H9 (cell line): ENCODE results near the gene YPEL3. TPM values are rescaled to one million over a fixed set of nuclear protein-coding genes. Genes with fewer than 3 reads are reported as not detected.

Source experiments
- DNase-seq: peaks from one replicate; pipeline ENCODE4 v3.0.0-alpha.2; 2017
- H2AFZ ChIP-seq: one replicate; pipeline ENCODE4 v1.6.1; 2013; ENCODE audit warnings: mild to moderate bottlenecking, low read length, control low read depth, moderate library complexity
- H2AK5ac ChIP-seq: 2 replicates; pipeline ENCODE4 v1.6.1; 2013; ENCODE audit warnings: low read length, control low read depth, mixed read lengths; ENCODE audit not compliant: insufficient read length
- H2BK120ac ChIP-seq: one replicate; pipeline ENCODE4 v1.6.1; 2013; ENCODE audit warnings: low read depth, mild to moderate bottlenecking, low read length, control low read depth, inconsistent platforms; ENCODE audit not compliant: poor library complexity, severe bottlenecking
- H2BK12ac ChIP-seq: 2 replicates; pipeline ENCODE4 v1.6.1; 2013; ENCODE audit warnings: low read length, control low read depth, mixed read lengths, low read depth; ENCODE audit not compliant: insufficient read length
- H2BK15ac ChIP-seq: 2 replicates; pipeline ENCODE4 v1.6.1; 2013; ENCODE audit warnings: low read depth, low read length, control low read depth
- H2BK20ac ChIP-seq: one replicate; pipeline ENCODE4 v1.6.1; 2013; ENCODE audit warnings: low read depth, mild to moderate bottlenecking, low read length, control low read depth, inconsistent platforms; ENCODE audit not compliant: poor library complexity, severe bottlenecking
- H2BK5ac ChIP-seq: 2 replicates; pipeline ENCODE4 v1.6.1; 2013; ENCODE audit warnings: low read length, control low read depth, mixed read lengths; ENCODE audit not compliant: insufficient read length
- H3K14ac ChIP-seq: 2 replicates; pipeline ENCODE4 v1.6.1; 2013; ENCODE audit warnings: low read length, control low read depth; ENCODE audit not compliant: insufficient read depth
- H3K18ac ChIP-seq: 2 replicates; pipeline ENCODE4 v1.6.1; 2013; ENCODE audit warnings: low read depth, mild to moderate bottlenecking, mixed read lengths, low read length, control low read depth; ENCODE audit not compliant: insufficient read length
- H3K23ac ChIP-seq: 2 replicates; pipeline ENCODE4 v1.6.1; 2013; ENCODE audit warnings: low read length, control low read depth, mixed read lengths, low read depth; ENCODE audit not compliant: insufficient read length
- H3K23me2 ChIP-seq: 2 replicates; pipeline ENCODE4 v1.6.1; 2013; ENCODE audit warnings: low read depth, mild to moderate bottlenecking, mixed read lengths, low read length, control low read depth; ENCODE audit not compliant: insufficient read length, poor library complexity, severe bottlenecking
- H3K27ac ChIP-seq: 2 replicates; pipeline ENCODE4 v1.5.1; 2013; ENCODE audit warnings: low read length, control low read depth, mixed read lengths, low read depth; ENCODE audit not compliant: insufficient read length
- H3K27me3 ChIP-seq: 2 replicates; pipeline ENCODE4 v1.6.1; 2013; ENCODE audit warnings: low read length, control low read depth, inconsistent platforms; ENCODE audit not compliant: insufficient read depth
- H3K4ac ChIP-seq: 2 replicates; pipeline ENCODE4 v1.6.1; 2013; ENCODE audit warnings: low read depth, mild to moderate bottlenecking, control low read depth, inconsistent platforms, low read length, moderate library complexity
- H3K4me1 ChIP-seq: 2 replicates; pipeline ENCODE4 v1.6.1; 2013; ENCODE audit warnings: low read length, control low read depth, inconsistent platforms; ENCODE audit not compliant: insufficient read depth
- H3K4me2 ChIP-seq: 2 replicates; pipeline ENCODE4 v1.6.1; 2013; ENCODE audit warnings: low read length, control low read depth, mixed read lengths; ENCODE audit not compliant: insufficient read length, insufficient read depth
- H3K56ac ChIP-seq: 2 replicates; pipeline ENCODE4 v1.6.1; 2013; ENCODE audit warnings: low read depth, mild to moderate bottlenecking, mixed read lengths, low read length, control low read depth; ENCODE audit not compliant: insufficient read length
- H3K79me1 ChIP-seq: 2 replicates; pipeline ENCODE4 v1.6.1; 2013; ENCODE audit warnings: low read depth, mild to moderate bottlenecking, moderate library complexity, low read length, control low read depth, inconsistent platforms; ENCODE audit not compliant: insufficient read depth, poor library complexity, severe bottlenecking
- H3K79me2 ChIP-seq: 2 replicates; pipeline ENCODE4 v1.6.1; 2013; ENCODE audit warnings: low read length, control low read depth, inconsistent platforms; ENCODE audit not compliant: insufficient read depth
- H3K9ac ChIP-seq: 2 replicates; pipeline ENCODE4 v1.6.1; 2013; ENCODE audit warnings: low read length, control low read depth, mixed read lengths; ENCODE audit not compliant: insufficient read length; ENCODE audit errors: extremely low read depth
- H3K9me3 ChIP-seq: one replicate; pipeline ENCODE4 v1.6.1; 2013; ENCODE audit warnings: low read depth, low read length, inconsistent platforms; ENCODE audit not compliant: control insufficient read depth
- H3T11ph ChIP-seq: one replicate; pipeline ENCODE4 v1.6.1; 2013; ENCODE audit warnings: mild to moderate bottlenecking, low read length, control low read depth, inconsistent platforms
- H4K20me1 ChIP-seq: one replicate; pipeline ENCODE4 v1.6.1; 2013; ENCODE audit not compliant: control insufficient read depth, insufficient read length, insufficient read depth
- H4K5ac ChIP-seq: 2 replicates; pipeline ENCODE4 v1.6.1; 2013; ENCODE audit warnings: low read depth, mild to moderate bottlenecking, mixed read lengths, low read length, control low read depth; ENCODE audit not compliant: insufficient read length
- H4K8ac ChIP-seq: replicated peaks from 2 replicates; pipeline ENCODE4 v1.6.1; 2013; ENCODE audit warnings: low read length, control low read depth, mixed read lengths, low read depth; ENCODE audit not compliant: insufficient read length
- H4K91ac ChIP-seq: 2 replicates; pipeline ENCODE4 v1.6.1; 2013; ENCODE audit warnings: low read depth, mild to moderate bottlenecking, moderate library complexity, mixed read lengths, low read length, control low read depth; ENCODE audit not compliant: insufficient read length
- H3K27ac Mint-ChIP-seq, 3 experiments: 2 replicates in 2 of 3; 3 replicates in 1 of 3; pipeline ENCODE4 v1.8.0; 2020 to 2021; ENCODE audit warnings: mixed read lengths in 3 of 3, mild to moderate bottlenecking in 1 of 3, moderate library complexity in 1 of 3
- H3K27me3 Mint-ChIP-seq: 2 replicates; pipeline ENCODE4 v1.8.0; 2021; ENCODE audit warnings: low read depth, mild to moderate bottlenecking, moderate library complexity, mixed read lengths
- H3K36me3 Mint-ChIP-seq, 3 experiments: 2 replicates in 2 of 3; 3 replicates in 1 of 3; pipeline ENCODE4 v1.8.0; 2020 to 2021; ENCODE audit warnings: low read depth in 3 of 3, mixed read lengths in 3 of 3; ENCODE audit not compliant: insufficient read depth in 1 of 3
- H3K4me1 Mint-ChIP-seq, 2 experiments: 2 replicates each; pipeline ENCODE4 v1.8.0; 2020; ENCODE audit warnings: mixed read lengths in 2 of 2
- H3K4me3 Mint-ChIP-seq, 2 experiments: 2 replicates in 1 of 2; 3 replicates in 1 of 2; pipeline ENCODE4 v1.8.0; 2020 to 2021; ENCODE audit warnings: mild to moderate bottlenecking in 2 of 2, mixed read lengths in 2 of 2, moderate library complexity in 1 of 2
- H3K9me3 Mint-ChIP-seq, 2 experiments: 2 replicates in 1 of 2; 3 replicates in 1 of 2; pipeline ENCODE4 v1.8.0; 2020; ENCODE audit warnings: mild to moderate bottlenecking in 2 of 2, mixed read lengths in 2 of 2, moderate library complexity in 1 of 2
- CTCF ChIP-seq: fragments of 200-600 bp; sonication (generic); conservative IDR thresholded peaks from 3 replicates; pipeline ENCODE4 v1.8.0; 2021; ENCODE audit warnings: antibody characterized with exemption, mild to moderate bottlenecking
- WGBS: extraction: QIAGEN DNeasy Blood & Tissue Kit; methylation state at CpG from one replicate; pipeline ENCODE4 v1.1.7; 2013; ENCODE audit warnings: missing lambda C conversion rate, low lambda C conversion rate, mixed read lengths; ENCODE audit not compliant: insufficient read length; ENCODE audit errors: extremely low coverage; 5-methylcytosine and 5-hydroxymethylcytosine counted together
- total RNA-seq: library from RNA; stranded (reverse); gene quantifications from 2 replicates; pipeline ENCODE4 v1.2.1, GENCODE V29; 2021

YPEL3 gene
- total RNA-seq, 1 experiment from 2014 or later, result 27.5 TPM

- Histone ChIP-seq H2BK12ac (no peak overlapping the region), H3K27me3 (no peaks in the 10 kb centered on the region), H3K79me1 (peaks cover 3% of the 10 kb centered on the region), H3K14ac (no peak overlapping the region), H3K4me1 (no peaks in the 10 kb centered on the region), H3K23me2 (no peaks in the 10 kb centered on the region), H4K20me1 (no peaks in the 10 kb centered on the region), H4K5ac (no peak overlapping the region), H4K91ac (no peak overlapping the region), H3K79me2 (peaks cover 5% of the 10 kb centered on the region; the same call in 1 of the 2 replicates), H3K9ac (no peak overlapping the region), H2AFZ (no peak overlapping the region), H3T11ph (no peak overlapping the region), H2BK5ac (no peak overlapping the region), H2BK15ac (no peak overlapping the region), H3K56ac (no peak overlapping the region), H3K9me3 (no peaks in the 10 kb centered on the region), H3K4me2 (no peak overlapping the region), H2AK5ac (no peak overlapping the region), H3K27ac (no peak overlapping the region), H2BK20ac (no peak overlapping the region), H3K4ac (no peak overlapping the region), H2BK120ac (no peak overlapping the region), H4K8ac (no peak overlapping the region), H3K23ac (no peak overlapping the region), H3K18ac (no peak overlapping the region)
- no peak for DNase-seq
- Mint-ChIP-seq H3K27ac (0 out of 7 replicates have a peak overlapping the region, but pooled peaks of 1 of the 3 experiments have one; percentile 18), H3K9me3 (no peaks in the 10 kb centered on the region), H3K4me1 (no peaks in the 10 kb centered on the region), H3K36me3 (peaks cover 49 to 78% (median 74%) of the 10 kb centered on the region in 3 experiments), H3K27me3 (0 out of 2 replicates have a peak, but pooled peaks cover 2% of the 10 kb centered on the region), H3K4me3 (no peak overlapping the region)
- TF ChIP-seq CTCF, result peak; percentile 48; the same call in 2 of the 3 replicates
- WGBS, result no CpG with 5 or more reads among the region's 20 CpGs
Observed at GRCh38 chr16:30082545-30083090, 13.4 kb downstream of the YPEL3 start.
